HepG2 (cell line): ENCODE measurements around the gene DAPL1.

Experiments
- EZH2 ChIP-seq: conservative IDR thresholded peaks from 2 replicates; pipeline ENCODE4 v1.6.1; 2012; ENCODE audit warnings: mild to moderate bottlenecking, low read depth, low read length, moderate library complexity
- HDAC1 ChIP-seq: sonication (generic); formaldehyde crosslinking; IDR thresholded peaks from 2 replicates; pipeline ENCODE4 v1.5.1; 2020; ENCODE audit warnings: mild to moderate bottlenecking, missing genetic modification reagents
- PHF20 ChIP-seq: sonication (generic); formaldehyde crosslinking; IDR thresholded peaks from 2 replicates; pipeline ENCODE4 v1.5.0; 2020; ENCODE audit warnings: mild to moderate bottlenecking, missing genetic modification reagents
- SIN3A ChIP-seq: IDR thresholded peaks from 2 replicates; pipeline ENCODE4 v1.6.1; 2011; ENCODE audit warnings: low read depth, mild to moderate bottlenecking, control low read depth, low read length, borderline replicate concordance
- ZNF367 ChIP-seq: sonication (generic); formaldehyde crosslinking; IDR thresholded peaks from 2 replicates; pipeline ENCODE4 v1.4.0; 2020; ENCODE audit warnings: missing genetic modification reagents, borderline replicate concordance
- TF ChIP-seq, protein P1 (sequence below): sonication (generic); formaldehyde crosslinking; IDR thresholded peaks from 2 replicates; pipeline ENCODE4 v1.4.0; 2020; ENCODE audit warnings: missing genetic modification reagents, mild to moderate bottlenecking, borderline replicate concordance
- TF ChIP-seq, protein P2 (sequence below): IDR thresholded peaks from 2 replicates; pipeline ENCODE4 v1.6.1; 2016; ENCODE audit warnings: mild to moderate bottlenecking, missing biosample characterization, missing genetic modification reagents
- TF ChIP-seq, protein P3 (sequence below): sonication (generic); formaldehyde crosslinking; IDR thresholded peaks from 2 replicates; pipeline ENCODE4 v1.5.0; 2020; ENCODE audit warnings: mild to moderate bottlenecking, missing genetic modification reagents, moderate library complexity

DNA sequence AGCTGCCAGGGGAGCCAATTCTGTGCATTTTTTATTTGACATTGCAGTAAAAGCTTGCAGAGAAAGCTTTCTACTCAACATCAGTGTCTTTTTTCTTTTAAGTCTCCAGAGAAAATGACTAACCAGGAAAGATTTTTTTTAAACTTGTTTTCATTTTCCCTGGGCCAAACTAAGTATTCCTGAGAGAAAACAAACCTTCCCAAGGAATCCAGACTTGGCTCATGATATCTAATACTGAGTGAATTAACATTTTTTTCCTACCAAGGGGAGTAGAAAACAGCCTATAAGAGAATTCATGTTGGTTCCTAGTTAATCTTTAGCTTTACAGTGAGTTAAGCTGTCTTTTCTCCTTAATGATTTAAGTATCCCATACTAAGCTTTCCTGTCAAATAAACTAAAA, 46.7 kb downstream of the DAPL1 start:
- TF ChIP-seq, protein P1, sequence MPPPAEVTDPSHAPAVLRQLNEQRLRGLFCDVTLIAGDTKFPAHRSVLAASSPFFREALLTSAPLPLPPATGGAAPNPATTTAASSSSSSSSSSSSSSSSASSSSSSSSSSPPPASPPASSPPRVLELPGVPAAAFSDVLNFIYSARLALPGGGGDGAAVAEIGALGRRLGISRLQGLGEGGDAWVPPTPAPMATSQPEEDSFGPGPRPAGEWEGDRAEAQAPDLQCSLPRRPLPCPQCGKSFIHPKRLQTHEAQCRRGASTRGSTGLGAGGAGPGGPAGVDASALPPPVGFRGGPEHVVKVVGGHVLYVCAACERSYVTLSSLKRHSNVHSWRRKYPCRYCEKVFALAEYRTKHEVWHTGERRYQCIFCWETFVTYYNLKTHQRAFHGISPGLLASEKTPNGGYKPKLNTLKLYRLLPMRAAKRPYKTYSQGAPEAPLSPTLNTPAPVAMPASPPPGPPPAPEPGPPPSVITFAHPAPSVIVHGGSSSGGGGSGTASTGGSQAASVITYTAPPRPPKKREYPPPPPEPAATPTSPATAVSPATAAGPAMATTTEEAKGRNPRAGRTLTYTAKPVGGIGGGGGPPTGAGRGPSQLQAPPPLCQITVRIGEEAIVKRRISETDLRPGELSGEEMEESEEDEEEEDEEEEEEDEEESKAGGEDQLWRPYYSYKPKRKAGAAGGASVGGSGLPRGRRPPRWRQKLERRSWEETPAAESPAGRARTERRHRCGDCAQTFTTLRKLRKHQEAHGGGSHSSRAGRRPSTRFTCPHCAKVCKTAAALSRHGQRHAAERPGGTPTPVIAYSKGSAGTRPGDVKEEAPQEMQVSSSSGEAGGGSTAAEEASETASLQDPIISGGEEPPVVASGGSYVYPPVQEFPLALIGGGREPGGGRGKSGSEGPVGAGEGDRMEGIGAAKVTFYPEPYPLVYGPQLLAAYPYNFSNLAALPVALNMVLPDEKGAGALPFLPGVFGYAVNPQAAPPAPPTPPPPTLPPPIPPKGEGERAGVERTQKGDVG, result no peak
- TF ChIP-seq SIN3A (no peak), ZNF367 (CRISPR knock-in tag) (no peak), HDAC1 (CRISPR knock-in tag) (no peak), EZH2 (no peak), PHF20 (CRISPR knock-in tag) (no peak)
- TF ChIP-seq, protein P2, sequence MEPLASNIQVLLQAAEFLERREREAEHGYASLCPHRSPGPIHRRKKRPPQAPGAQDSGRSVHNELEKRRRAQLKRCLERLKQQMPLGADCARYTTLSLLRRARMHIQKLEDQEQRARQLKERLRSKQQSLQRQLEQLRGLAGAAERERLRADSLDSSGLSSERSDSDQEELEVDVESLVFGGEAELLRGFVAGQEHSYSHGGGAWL (CRISPR knock-in tag), result no peak
- TF ChIP-seq, protein P3, sequence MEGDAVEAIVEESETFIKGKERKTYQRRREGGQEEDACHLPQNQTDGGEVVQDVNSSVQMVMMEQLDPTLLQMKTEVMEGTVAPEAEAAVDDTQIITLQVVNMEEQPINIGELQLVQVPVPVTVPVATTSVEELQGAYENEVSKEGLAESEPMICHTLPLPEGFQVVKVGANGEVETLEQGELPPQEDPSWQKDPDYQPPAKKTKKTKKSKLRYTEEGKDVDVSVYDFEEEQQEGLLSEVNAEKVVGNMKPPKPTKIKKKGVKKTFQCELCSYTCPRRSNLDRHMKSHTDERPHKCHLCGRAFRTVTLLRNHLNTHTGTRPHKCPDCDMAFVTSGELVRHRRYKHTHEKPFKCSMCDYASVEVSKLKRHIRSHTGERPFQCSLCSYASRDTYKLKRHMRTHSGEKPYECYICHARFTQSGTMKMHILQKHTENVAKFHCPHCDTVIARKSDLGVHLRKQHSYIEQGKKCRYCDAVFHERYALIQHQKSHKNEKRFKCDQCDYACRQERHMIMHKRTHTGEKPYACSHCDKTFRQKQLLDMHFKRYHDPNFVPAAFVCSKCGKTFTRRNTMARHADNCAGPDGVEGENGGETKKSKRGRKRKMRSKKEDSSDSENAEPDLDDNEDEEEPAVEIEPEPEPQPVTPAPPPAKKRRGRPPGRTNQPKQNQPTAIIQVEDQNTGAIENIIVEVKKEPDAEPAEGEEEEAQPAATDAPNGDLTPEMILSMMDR (CRISPR knock-in tag), result no peak
